Stimulated activated CD8-positive, alpha-beta memory T cell treated with anti-CD3 and anti-CD28 coated beads, Interleukin-15, amount 100 ng/mL, for 48 hours (primary cell): ENCODE results near the gene TMEM181.
"Not testable (repeated sequence)": the region's sequence is repeated elsewhere in the genome, so short reads cannot be mapped to it uniquely, and the experiment has no call there.

Experiments used
- DNase-seq, 2 donors: peaks; one replicate each; pipeline ENCODE4 v3.0.0-alpha.2; 2020; ENCODE audit warnings: low read depth in 2 of 2

The TMEM181 gene

DNA sequence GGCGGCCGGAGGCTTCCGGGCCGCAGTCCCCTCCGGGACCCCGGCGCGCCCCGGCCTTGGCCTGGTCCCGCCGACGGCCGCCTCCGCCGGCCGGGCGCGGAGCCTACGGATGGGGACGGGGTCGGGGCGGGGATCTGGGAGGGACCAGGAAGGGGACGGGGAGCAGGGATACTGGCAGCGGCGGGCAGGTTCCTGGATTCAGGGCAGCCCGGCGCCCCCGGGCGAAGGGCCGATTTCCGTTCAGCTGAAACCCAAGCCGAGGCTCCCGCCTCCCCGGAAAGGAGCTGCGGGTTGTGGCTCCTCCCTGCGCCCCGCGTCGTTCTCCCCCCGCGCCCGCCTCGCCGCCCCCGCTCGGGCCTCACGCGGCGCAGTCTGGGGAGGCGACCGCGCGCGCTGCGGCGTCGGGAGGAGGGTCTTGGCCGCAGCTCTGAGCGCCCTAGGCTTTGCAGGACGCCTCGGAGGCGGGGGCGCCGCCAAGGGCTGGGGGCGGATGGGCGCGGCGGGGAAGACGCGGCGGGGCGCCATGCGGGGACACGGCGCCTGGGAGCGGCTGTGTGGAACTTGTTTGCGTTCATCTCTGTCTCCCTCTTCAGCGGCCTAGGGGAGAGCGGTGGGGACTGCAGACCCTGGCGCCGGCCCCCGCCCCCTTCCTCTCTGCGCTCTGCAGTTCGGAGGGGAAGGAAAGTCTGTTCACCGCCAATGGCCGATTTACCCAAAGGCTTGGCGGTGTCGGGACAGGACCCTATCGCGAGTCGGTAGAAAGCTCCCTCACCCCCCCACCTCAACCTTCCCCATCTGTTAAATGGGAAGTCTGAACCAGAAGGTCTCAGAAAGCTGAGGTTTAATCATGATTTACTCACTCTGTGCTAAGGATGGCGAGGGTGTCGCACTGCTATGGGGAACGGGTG lies 22.7 kb upstream of the TMEM181 start:
- DNase-seq: no peak

DNA sequence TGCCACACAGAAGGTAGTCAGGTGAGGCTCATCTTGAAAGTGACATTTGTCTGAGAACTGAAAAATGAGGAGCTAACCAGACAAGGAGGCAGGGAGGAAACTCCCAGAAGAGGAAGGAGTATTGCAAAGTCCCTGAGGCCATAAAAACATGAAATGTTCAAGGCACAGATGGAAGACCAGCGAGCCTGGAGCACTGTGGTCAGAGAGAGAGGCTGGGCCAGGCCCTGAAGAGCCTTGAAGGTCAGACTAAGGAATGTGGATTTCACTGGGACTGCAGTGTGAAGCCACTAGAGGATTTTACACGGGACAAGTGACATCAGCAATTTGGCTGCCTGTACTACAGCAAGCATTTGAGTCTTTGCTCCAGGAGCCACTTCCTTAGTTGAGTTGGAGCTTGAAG lies 21.1 kb upstream of the TMEM181 start:
- no peak for DNase-seq

DNA sequence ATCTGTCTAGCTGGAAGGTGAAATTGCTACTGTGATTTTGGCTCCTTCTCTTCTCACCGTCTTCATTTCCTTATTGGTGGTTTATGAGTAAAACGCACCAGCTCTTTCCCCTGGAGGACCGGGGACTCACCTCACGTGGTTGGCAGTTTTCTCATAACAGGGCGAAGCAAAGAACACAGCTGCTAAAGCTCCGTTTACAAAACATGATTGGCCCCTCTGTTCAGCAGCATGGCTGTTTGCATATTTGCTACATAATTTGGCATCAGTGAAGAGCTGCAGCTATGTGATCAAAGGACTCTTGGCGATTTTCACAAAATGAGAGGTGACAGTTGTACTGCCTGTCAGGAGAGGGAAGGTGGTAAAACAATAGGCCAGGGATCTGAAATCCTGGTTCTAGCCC lies 20.5 kb upstream of the TMEM181 start:
- DNase-seq: no peak

- DNase-seq: no peak
These were observed 20.0 kb upstream of the TMEM181 start for GRCh38 chr6:158539881-158540280.

- DNase-seq: no peak
These were observed 16.2 kb upstream of the TMEM181 start for GRCh38 chr6:158543606-158544185.

DNA sequence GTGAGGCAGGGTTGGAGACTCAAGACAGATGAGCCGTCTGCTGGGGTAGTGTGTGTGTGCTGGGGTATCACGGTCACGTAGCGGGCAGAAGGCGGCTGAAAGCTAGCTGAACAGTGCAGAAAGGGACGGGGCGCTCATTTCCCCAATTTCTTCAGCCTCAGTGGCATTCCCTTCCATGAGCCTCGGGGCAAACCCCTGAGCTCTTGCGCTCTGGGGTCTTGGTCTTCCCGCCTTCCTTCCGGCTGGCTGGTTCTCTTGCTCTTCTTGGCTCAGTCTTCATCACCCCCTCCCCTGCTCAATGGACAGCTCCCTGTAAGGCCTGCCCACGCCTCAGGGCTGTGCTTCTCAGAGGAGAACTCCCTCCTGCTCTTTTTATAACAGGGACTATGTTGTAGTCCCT lies 15.5 kb upstream of the TMEM181 start:
- no peak for DNase-seq

DNA sequence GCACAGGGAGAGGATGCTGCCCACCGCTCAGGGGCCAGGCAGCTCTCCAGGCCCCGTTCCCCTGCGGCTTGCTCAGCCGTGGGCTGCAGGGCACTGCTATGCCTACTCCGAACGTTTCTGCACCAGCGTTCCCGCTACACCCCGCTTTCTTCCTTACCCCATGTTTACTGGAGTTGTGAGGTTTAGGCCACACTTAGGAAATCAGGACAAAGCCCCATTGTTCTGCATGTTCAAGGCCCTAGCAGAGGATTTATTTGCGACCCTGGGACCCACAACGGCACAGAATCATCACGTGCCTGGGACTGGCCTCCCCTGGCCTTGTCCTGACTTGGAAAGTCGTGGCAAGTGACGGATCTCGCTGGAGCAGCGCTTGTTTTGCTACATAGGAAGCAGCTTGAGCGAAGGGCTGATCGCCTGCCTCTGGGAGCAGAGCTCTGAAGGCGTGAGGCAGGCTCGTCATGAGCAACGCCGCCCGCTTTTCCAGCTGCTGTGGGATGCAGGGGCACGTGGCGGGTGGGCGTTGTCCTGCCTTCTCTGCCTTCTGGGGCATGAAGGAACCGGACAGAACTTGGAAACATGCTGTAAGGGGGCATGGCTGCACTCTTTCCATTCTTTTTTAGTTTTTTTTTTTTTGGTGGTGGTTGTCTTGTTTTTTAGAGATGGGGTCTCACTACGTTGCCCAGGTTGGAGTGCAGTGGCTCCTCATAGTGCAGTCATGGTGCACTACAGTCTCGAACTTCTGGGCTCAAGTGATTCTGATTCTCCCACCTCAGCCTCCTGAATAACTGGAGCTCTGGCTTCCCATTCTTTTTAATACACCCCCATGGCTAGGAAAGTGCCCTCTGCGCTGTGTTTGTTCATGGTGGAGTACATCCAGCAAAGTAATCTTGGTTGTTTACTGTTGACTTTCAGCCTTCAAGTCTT lies 14.6 kb upstream of the TMEM181 start:
- no peak for DNase-seq

- no peak for DNase-seq
These were observed 11.3 kb upstream of the TMEM181 start for GRCh38 chr6:158548418-158549161.

DNA sequence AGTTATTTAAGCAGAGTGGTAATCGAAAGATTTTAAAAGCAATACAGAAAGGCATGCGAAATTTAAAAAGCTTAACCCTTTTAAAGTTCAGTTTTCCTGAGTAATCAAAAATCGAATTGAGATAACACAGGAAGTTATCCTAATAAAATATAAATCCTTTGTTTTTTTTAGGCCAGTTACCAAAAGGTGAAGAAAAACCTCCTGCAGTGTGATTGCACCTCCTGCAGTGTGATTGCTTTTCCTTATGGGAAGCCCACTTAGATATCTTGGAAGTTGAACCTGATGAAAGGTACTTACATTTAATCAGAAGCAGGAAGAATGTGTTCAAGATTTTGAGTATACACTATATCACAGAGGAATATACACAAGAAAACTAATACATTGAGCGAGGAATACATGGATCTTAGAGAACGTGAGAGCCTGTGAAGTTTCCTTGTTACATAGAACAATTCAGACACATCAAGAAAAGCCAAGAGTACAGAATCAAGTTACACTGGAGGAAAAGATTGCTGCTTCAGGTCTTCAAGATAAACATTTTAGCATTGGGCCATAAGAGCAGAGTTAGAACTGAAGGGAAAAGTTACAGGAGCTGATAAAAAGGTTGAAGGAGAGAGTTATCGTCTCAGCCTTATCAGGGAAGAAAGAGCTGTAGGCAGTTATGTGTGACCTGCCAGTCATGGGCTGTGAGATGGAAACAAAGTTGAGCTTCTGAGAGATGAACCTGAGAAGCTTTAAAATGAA lies 7.7 kb upstream of the TMEM181 start:
- DNase-seq: no peak

- no peak for DNase-seq
These were observed 7.1 kb upstream of the TMEM181 start for GRCh38 chr6:158552796-158553138.

DNA sequence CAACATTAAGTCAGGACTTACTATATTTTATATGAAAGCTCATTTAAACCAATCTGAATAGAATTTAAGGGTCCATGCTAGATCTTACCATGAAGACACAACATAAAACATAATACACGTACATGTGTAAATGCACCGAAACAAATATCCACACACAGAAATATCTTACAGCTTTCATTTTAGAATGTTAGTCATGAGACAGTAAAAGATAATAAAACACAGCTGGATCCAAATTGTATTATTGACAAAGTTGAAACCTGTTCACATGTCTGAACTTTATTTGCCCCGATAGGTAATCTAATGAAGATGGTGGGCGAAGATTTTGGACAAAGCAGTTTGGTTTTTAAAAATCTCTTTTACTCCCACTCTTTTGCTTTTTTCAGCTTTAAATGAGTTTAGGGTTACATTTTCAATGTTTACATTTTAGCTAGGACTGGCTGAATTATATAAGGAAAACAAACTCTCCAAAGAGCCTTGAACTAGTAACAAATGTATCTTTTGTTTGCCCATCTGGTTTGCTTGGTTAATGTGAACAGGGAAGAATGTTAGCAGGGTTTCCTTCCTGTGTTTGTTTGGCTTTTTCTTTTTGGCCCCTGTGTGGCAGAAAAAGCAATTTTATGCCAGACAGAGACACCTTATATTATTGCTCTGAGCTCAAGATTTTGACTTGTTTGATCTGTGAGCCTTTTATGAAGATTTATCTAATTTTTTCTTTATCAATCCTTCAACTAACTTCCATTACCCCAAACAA lies 5.1 kb upstream of the TMEM181 start:
- DNase-seq: no peak

GRCh38 chr6:158556113-158556512 lies 3.8 kb upstream of the TMEM181 start:
- DNase-seq: no peak

DNA sequence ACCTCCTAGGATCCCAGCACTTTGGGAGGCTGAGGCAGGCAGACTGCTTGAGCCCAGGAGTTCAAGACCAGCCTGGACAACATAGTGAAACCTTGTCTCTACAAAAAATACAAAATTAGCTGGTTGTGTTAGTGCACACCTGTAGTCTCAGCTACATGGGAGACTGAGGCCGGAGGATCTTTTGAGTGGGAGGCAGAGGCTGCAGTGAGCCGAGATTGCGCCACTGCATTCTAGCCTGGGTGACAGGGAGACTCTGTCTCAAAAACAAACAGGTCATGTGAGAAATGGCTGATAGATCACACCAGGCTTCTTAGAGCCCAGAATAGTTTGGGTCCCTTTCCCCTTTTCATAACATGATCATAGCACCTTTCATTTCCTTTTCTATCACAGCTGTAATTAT lies 2.8 kb upstream of the TMEM181 start:
- DNase-seq: not testable (repeated sequence)

GRCh38 chr6:158557927-158558326 lies 2.0 kb upstream of the TMEM181 start:
- no peak for DNase-seq

- DNase-seq: no peak
These were observed 1.2 kb upstream of the TMEM181 start for GRCh38 chr6:158558415-158559306.

DNA sequence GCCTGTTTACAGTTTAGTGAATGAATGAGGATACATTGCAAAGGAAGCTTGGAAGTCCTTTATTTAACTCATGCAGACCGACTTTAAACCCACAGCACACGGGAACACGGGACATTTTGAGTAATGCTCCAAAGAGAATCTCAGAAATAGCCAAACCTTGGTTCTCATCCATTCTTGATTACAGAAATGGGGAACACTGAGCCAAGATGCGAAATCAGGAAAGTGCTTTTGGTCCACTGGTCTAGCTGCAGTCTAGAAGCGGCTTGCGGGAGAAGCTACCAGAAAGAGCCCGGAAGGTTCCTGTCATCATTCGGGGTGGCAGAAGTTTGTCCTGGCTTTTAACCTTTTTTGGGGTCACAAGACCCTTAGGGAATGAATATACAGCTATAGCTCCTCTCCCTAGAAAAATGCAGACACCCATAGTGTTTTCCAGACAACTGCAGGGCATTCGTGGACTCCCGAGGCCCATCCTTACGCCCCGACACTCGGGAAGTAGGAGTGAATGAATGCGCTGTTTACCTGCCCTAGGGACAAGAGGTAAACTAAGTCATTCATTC lies 475 bp upstream of the TMEM181 start:
- no peak for DNase-seq

- DNase-seq: no peak
These were observed 987 bp downstream of the TMEM181 start for GRCh38 chr6:158560836-158561320.

GRCh38 chr6:158561321-158561884 lies 1.5 kb downstream of the TMEM181 start:
- DNase-seq: no peak
